Keratinocyte (primary cell): ENCODE results near the gene THSD8.
A peak's percentile ranks its signal among the peaks of the same experiment; 100 is the strongest.

Experiments used
- EZH2 ChIP-seq: IDR thresholded peaks from one replicate; pipeline ENCODE4 v1.6.1; 2012; ENCODE audit warnings: inconsistent platforms, mild to moderate bottlenecking, low read length, moderate library complexity
- TF ChIP-seq, protein P1 (sequence below), 3 experiments: IDR thresholded peaks in 1 of 3; conservative IDR thresholded peaks in 1 of 3; optimal IDR thresholded peaks in 1 of 3; 2 replicates in 2 of 3; 3 replicates in 1 of 3; pipeline versions ENCODE3 to v1.5.1; 2011; ENCODE audit warnings: low read length in 3 of 3, mild to moderate bottlenecking in 3 of 3, moderate library complexity in 2 of 3, control low read depth in 1 of 3, inconsistent platforms in 1 of 3; ENCODE audit not compliant: insufficient read depth in 2 of 3; ENCODE audit errors: extremely low read depth in 1 of 3

DNA sequence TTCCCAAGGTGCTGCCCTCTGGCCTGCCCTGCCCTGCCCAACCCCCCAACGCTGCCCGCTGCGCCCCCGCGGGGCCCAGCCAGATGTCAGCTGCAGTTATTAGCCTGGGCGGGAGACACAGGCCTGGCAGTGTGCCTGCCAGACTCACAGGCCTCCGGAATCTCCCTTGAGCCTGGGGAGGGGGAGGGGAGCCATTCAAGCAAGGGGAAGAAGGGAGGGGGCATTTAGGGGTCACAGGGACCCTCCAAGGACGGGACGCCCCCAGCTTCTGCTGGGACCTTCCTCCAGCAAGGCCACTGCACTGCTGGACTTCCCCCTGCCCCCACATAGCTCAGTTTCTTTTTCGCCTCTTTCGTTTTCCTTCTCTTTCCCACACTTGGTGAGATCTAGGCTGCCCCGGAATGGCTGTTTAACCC lies 13.2 kb upstream of the THSD8 start:
- TF ChIP-seq, protein P1, sequence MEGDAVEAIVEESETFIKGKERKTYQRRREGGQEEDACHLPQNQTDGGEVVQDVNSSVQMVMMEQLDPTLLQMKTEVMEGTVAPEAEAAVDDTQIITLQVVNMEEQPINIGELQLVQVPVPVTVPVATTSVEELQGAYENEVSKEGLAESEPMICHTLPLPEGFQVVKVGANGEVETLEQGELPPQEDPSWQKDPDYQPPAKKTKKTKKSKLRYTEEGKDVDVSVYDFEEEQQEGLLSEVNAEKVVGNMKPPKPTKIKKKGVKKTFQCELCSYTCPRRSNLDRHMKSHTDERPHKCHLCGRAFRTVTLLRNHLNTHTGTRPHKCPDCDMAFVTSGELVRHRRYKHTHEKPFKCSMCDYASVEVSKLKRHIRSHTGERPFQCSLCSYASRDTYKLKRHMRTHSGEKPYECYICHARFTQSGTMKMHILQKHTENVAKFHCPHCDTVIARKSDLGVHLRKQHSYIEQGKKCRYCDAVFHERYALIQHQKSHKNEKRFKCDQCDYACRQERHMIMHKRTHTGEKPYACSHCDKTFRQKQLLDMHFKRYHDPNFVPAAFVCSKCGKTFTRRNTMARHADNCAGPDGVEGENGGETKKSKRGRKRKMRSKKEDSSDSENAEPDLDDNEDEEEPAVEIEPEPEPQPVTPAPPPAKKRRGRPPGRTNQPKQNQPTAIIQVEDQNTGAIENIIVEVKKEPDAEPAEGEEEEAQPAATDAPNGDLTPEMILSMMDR (optimal IDR thresholded peaks at IDR 0.05 in 1 of 3, IDR thresholded peaks at IDR 0.05 in 1 of 3, conservative IDR thresholded peaks at IDR 0.05 in 1 of 3; ENCODE audit: extremely low read depth in 1 of 3, insufficient read depth in 2 of 3, low read length in 3 of 3), result peak in 1 of 3 experiments; percentile 19
- no peak for TF ChIP-seq EZH2
